Measurements from ENCODE around the gene SSTR3. TPM values are rescaled to one million over a fixed set of nuclear protein-coding genes. Genes with fewer than 3 reads are reported as not detected.
A peak's percentile ranks its signal among the peaks of the same experiment; 100 is the strongest.
"Not testable (repeated sequence)": the region's sequence is repeated elsewhere in the genome, so short reads cannot be mapped to it uniquely, and the experiment has no call there.

SSTR3 gene
- total and polyA plus RNA-seq, 2 donors, result 3.9 to 25.6 TPM

DNA sequence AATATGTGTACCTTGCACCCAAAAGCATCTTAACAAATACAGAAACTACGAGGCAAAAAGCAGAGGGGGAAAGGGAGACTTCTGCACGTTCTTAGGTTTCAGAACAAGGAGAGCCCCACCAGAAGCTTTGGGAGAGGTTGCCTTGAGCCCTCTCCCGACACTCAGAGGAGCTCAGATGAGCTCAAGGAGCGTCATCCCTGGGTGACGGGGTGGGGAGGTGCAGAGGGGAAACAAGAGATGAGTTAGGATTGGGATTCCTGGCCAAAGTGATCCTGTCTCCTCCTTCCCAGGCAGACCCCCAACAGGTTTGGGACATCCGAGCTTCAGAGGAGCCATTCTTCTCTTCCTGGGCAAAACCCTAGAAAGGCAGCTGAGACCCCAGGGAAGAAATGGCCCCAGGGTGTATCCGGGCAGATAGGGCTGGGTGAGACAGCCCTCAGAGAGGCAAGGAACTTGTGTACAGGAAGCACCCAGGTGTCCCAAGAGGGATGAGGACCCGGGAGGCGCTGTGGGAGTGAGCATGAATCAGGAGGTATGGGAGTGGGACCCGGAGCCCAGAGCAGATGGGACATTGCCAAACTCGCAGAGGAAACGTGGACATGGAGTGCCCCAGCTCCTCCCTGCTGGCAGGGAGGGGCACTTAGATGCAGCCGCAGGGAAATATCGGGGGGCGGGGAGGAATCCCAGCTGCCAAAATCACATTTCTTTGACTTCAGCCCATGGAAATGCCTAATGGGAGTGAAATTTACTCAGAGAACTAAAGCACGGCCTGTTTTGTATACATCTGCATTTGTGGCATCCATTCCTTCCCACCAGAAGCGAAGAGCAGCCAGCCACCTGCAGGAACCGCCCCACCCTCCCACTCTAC lies 36.6 kb downstream of the SSTR3 start:
- Histone ChIP-seq H3K36me3 (ENCODE audit: control insufficient read depth in 2 of 2, insufficient read depth in 2 of 2, low read length in 1 of 2) (no peaks in the 10 kb centered on the region), H3K27me3 (ENCODE audit: control insufficient read depth in 2 of 2, insufficient read depth in 1 of 2, low read length in 1 of 2) (peaks cover 0 to 6% of the 10 kb centered on the region in 2 donors), H3K9me3 (ENCODE audit: control insufficient read depth in 2 of 2, insufficient read depth in 1 of 2, low read length in 1 of 2) (peaks cover 0 to 4% of the 10 kb centered on the region in 2 donors), H3K4me3 (ENCODE audit: low read length in 2 of 2) (no peak overlapping the region), H3K4me1 (ENCODE audit: control insufficient read depth in 2 of 2, insufficient read depth in 2 of 2, low read length in 2 of 2) (peaks cover 6 to 15% of the 10 kb centered on the region in 2 donors), H3K27ac (ENCODE audit: low read depth in 1 of 2, low read length in 1 of 2) (peak overlapping the region in 1 of 2 donors; percentile 20)
- 86% methylated on average over 18 of the region's 18 CpGs for WGBS
- DNase-seq (ENCODE audit: low read depth in 6 of 9, low spot score in 9 of 9), result no peak

DNA sequence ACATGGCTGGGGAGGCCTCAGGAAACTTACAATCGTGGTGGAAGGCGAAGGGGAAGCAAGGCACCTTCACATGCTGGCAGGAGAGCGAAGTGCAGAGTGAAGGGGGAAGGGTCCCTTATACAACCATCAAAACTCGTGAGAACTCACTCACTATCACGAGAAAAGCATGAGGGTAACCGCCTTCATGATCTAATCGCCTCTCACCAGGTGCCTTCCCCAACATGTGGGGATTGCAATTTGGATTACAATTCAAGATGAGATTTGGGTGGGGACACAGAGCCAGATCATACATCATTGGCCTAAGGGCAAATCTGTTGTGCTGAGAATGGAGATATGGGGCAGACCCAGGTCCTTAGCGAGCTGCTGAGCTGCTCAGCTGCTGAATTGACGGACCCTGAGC lies 37.3 kb downstream of the SSTR3 start:
- peaks cover 0 to 6% of the 10 kb centered on the region in 2 donors for H3K27me3 ChIP-seq (ENCODE audit: control insufficient read depth in 2 of 2, insufficient read depth in 1 of 2, low read length in 1 of 2)
- no peaks in the 10 kb centered on the region for H3K36me3 ChIP-seq (ENCODE audit: control insufficient read depth in 2 of 2, insufficient read depth in 2 of 2, low read length in 1 of 2)
- no peak overlapping the region for H3K4me3 ChIP-seq (ENCODE audit: low read length in 2 of 2)
- WGBS, result 96% methylated on average over 9 of the region's 9 CpGs
- DNase-seq (ENCODE audit: low read depth in 6 of 9, low spot score in 9 of 9), result no peak
- H3K9me3 ChIP-seq (ENCODE audit: control insufficient read depth in 2 of 2, insufficient read depth in 1 of 2, low read length in 1 of 2), result peaks cover 0 to 4% of the 10 kb centered on the region in 2 donors
- peaks cover 6 to 15% of the 10 kb centered on the region in 2 donors for H3K4me1 ChIP-seq (ENCODE audit: control insufficient read depth in 2 of 2, insufficient read depth in 2 of 2, low read length in 2 of 2)
- H3K27ac ChIP-seq (ENCODE audit: low read depth in 1 of 2, low read length in 1 of 2), result no peak overlapping the region

DNA sequence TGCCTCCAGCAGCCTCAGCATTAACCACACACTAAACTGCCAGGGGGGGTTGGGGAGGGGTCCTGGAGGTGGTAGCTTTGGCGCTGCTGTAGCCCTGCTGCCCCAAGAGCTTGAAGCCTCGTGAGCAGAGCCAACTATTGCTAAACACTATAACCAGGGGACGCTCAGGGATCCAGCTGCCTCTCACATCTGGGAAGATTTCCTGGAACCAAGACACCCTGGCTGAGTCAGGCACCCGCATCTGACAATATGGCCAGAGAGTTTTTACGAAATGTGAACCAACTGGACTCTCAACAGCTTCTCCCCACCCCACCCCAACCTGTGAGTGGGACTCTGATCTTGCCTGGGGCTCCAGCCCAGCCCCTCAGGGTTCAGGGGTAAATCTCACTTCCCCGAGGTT lies 38.6 kb downstream of the SSTR3 start:
- H3K27me3 ChIP-seq (ENCODE audit: control insufficient read depth in 2 of 2, insufficient read depth in 1 of 2, low read length in 1 of 2), result peaks cover 0 to 6% of the 10 kb centered on the region in 2 donors
- H3K9me3 ChIP-seq (ENCODE audit: control insufficient read depth in 2 of 2, insufficient read depth in 1 of 2, low read length in 1 of 2), result peaks cover 0 to 10% of the 10 kb centered on the region in 2 donors
- no peak overlapping the region for H3K27ac ChIP-seq (ENCODE audit: low read depth in 1 of 2, low read length in 1 of 2)
- H3K36me3 ChIP-seq (ENCODE audit: control insufficient read depth in 2 of 2, insufficient read depth in 2 of 2, low read length in 1 of 2), result no peaks in the 10 kb centered on the region
- WGBS, result 94% methylated on average over 6 of the region's 6 CpGs
- H3K4me1 ChIP-seq (ENCODE audit: control insufficient read depth in 2 of 2, insufficient read depth in 2 of 2, low read length in 2 of 2), result peaks cover 6 to 15% of the 10 kb centered on the region in 2 donors
- no peak overlapping the region for H3K4me3 ChIP-seq (ENCODE audit: low read length in 2 of 2)
- DNase-seq (ENCODE audit: low read depth in 6 of 9, low spot score in 9 of 9), result no peak

DNA sequence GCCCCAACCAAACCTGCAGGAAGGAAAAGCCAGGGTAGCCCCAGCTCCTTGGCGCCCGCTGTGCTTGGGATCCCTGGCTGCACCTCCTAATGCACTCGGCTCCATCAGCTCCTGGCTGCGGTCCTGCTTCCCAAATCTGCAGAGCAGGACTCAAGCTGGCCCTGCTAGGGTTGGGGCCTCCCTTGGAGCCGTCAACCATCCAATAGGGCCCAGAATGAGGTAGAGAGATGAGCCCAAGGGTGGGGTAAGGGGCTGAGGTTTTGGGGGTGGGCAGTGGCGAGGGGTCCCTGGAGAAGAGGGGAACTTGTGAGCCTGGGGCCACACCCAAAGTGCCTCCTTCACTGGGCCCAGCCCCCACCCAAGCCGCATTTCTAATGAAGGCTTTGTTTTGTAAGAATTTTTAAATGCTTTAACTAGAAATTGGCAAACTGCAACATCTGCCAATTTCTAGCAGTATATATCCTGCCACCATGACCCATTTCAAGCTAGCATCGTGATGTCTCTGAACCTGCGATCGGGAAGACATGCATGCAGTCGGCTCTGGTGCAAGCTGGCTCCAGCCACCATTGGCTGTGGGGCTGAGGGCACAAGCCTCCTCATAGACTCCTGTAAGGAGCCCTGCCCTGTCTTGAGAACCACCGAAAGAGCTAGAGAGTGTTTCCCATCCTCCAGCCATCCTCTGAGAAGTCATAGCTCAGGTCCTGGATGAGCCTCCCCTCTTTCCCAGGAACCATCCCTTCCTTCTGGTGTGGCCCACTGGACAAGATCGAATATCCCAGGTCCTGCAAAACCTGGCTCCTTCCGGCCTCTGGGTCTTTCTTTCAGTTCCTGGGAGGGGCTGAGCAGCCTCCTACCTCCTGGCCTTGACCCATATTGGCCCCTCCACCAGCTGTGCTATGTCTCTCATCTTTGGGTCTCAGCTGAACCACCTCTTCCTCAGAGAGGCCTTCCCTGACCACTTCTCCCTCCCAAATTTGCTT lies 39.7 kb downstream of the SSTR3 start:
- no peak overlapping the region for H3K4me3 ChIP-seq (ENCODE audit: low read length in 2 of 2)
- WGBS, result 97% methylated on average over 14 of the region's 14 CpGs
- no peaks in the 10 kb centered on the region for H3K36me3 ChIP-seq (ENCODE audit: control insufficient read depth in 2 of 2, insufficient read depth in 2 of 2, low read length in 1 of 2)
- DNase-seq (ENCODE audit: low read depth in 6 of 9, low spot score in 9 of 9), result no peak
- H3K27ac ChIP-seq (ENCODE audit: low read depth in 1 of 2, low read length in 1 of 2), result no peak overlapping the region
- peaks cover 0 to 8% of the 10 kb centered on the region in 2 donors for H3K27me3 ChIP-seq (ENCODE audit: control insufficient read depth in 2 of 2, insufficient read depth in 1 of 2, low read length in 1 of 2)
- peaks cover 6 to 15% of the 10 kb centered on the region in 2 donors for H3K4me1 ChIP-seq (ENCODE audit: control insufficient read depth in 2 of 2, insufficient read depth in 2 of 2, low read length in 2 of 2)
- H3K9me3 ChIP-seq (ENCODE audit: control insufficient read depth in 2 of 2, insufficient read depth in 1 of 2, low read length in 1 of 2), result peaks cover 0 to 16% of the 10 kb centered on the region in 2 donors

DNA sequence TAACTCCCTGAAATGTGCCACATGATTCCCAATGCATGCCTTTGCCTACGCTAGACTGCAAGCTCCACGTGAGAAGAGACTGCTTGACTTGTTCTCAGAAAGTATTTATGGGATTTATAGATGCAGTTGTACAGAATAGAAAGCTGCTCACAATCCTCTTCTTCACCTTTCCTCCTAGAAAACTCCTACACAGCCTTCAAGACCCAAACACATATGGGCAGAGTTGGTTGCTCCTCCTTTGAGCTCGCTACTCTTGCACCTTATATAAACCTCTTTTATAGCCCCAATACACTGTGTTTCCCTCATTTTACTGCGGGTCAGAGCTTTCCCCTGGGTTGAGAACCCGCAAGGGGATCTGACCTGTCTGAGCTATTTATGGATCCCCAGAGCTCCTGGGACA lies 40.6 kb downstream of the SSTR3 start:
- 93% methylated on average over 5 of the region's 5 CpGs for WGBS

DNA sequence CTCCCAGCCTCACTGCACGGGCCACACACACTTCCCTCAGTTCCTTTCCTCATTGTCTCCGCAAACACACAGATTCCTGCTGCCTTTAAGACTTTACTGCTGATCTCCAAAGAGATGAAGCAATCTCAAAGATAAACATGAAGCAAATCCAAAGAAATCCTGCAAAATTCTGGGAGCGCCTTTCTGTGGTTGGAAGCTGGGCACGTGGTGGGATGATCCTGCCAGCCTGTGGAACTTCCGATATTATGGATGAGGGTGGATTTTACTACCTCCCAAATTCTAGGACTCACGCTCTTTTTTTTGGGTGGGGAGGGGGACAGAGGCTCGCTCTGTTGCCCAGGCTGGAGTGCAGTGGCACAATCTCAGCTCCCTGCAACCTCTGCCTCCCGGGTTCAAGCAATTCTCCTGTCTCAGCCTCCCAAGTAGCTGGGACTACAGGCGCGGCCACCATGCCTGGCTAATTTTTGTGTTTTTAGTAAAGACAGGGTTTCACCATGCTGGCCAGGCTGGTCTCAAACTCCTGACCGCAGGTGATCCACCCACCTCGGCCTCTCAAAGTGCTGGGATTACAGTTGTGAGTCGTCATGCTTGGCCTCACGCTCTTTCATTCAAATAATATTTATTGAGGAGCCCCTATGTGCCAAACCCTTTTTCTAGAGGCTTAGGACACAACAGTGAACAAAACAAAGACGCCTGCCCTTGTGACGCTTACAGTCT lies 41.4 kb downstream of the SSTR3 start:
- H3K36me3 ChIP-seq (ENCODE audit: control insufficient read depth in 2 of 2, insufficient read depth in 2 of 2, low read length in 1 of 2); H3K27me3 ChIP-seq (ENCODE audit: control insufficient read depth in 2 of 2, insufficient read depth in 1 of 2, low read length in 1 of 2); H3K27ac ChIP-seq (ENCODE audit: low read depth in 1 of 2, low read length in 1 of 2); DNase-seq (ENCODE audit: low read depth in 6 of 9, low spot score in 9 of 9); H3K4me3 ChIP-seq (ENCODE audit: low read length in 2 of 2): not testable (repeated sequence)
- H3K9me3 ChIP-seq (ENCODE audit: control insufficient read depth in 2 of 2, insufficient read depth in 1 of 2, low read length in 1 of 2), result peaks cover 1 to 16% of the 10 kb centered on the region in 2 donors
- peaks cover 2 to 17% of the 10 kb centered on the region in 2 donors for H3K4me1 ChIP-seq (ENCODE audit: control insufficient read depth in 2 of 2, insufficient read depth in 2 of 2, low read length in 2 of 2)
- 98% methylated on average over 16 of the region's 16 CpGs for WGBS

More for the DNA sequence above, 40.6 kb downstream of the SSTR3 start:
- Histone ChIP-seq H3K4me3 (ENCODE audit: low read length in 2 of 2) (no peak overlapping the region), H3K9me3 (ENCODE audit: control insufficient read depth in 2 of 2, insufficient read depth in 1 of 2, low read length in 1 of 2) (peaks cover 0 to 16% of the 10 kb centered on the region in 2 donors), H3K27me3 (ENCODE audit: control insufficient read depth in 2 of 2, insufficient read depth in 1 of 2, low read length in 1 of 2) (peaks cover 0 to 8% of the 10 kb centered on the region in 2 donors), H3K36me3 (ENCODE audit: control insufficient read depth in 2 of 2, insufficient read depth in 2 of 2, low read length in 1 of 2) (no peaks in the 10 kb centered on the region), H3K27ac (ENCODE audit: low read depth in 1 of 2, low read length in 1 of 2) (no peak overlapping the region), H3K4me1 (ENCODE audit: control insufficient read depth in 2 of 2, insufficient read depth in 2 of 2, low read length in 2 of 2) (peaks cover 8 to 17% of the 10 kb centered on the region in 2 donors)
- no peak for DNase-seq (ENCODE audit: low read depth in 6 of 9, low spot score in 9 of 9)

DNA sequence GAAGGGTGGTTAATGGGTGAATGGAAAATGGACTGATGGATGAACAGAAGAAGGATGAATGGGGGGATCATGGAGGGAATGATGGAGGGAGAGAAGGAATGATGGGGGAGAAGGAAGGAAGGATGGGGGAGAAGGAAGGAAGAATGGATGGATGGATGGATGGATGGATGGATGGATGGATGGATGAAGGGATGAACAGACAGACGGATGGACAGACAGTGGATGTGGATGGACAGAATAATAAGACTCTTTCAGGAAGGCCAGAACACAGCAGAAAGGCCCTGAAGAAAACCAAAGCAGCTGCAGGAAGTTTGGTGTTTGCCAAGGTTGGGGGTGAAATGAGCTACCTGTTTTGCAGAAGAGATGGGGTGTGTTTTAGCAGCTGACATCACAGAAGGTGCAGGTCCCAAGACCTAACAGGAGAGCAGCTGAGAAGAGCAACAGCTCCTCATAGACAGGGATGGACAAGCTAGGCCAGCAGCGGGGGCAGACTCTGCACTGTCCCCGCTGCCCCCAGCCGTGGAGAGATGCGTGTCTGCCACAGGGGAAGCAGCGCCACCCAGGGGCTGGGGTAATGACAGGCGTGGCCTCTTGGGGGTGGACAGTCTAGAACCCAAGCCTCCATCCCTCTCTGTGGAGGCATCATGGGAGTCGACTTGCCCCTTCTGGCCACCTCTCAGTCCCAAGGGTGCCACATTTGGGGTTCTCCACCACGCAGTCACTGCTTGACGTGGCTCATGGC lies 42.2 kb downstream of the SSTR3 start:
- peak in 1 of 9 donors; percentile 21 for DNase-seq (ENCODE audit: low read depth in 6 of 9, low spot score in 9 of 9)
- H3K4me1 ChIP-seq (ENCODE audit: control insufficient read depth in 2 of 2, insufficient read depth in 2 of 2, low read length in 2 of 2), result peaks cover 2 to 21% of the 10 kb centered on the region in 2 donors
- H3K27ac ChIP-seq (ENCODE audit: low read depth in 1 of 2, low read length in 1 of 2), result no peak overlapping the region
- H3K9me3 ChIP-seq (ENCODE audit: control insufficient read depth in 2 of 2, insufficient read depth in 1 of 2, low read length in 1 of 2), result peaks cover 1 to 13% of the 10 kb centered on the region in 2 donors
- no peak overlapping the region for H3K4me3 ChIP-seq (ENCODE audit: low read length in 2 of 2)
- H3K27me3 ChIP-seq (ENCODE audit: control insufficient read depth in 2 of 2, insufficient read depth in 1 of 2, low read length in 1 of 2), result peaks cover 0 to 2% of the 10 kb centered on the region in 2 donors
- no peaks in the 10 kb centered on the region for H3K36me3 ChIP-seq (ENCODE audit: control insufficient read depth in 2 of 2, insufficient read depth in 2 of 2, low read length in 1 of 2)
- WGBS, result 90% methylated on average over 10 of the region's 10 CpGs

DNA sequence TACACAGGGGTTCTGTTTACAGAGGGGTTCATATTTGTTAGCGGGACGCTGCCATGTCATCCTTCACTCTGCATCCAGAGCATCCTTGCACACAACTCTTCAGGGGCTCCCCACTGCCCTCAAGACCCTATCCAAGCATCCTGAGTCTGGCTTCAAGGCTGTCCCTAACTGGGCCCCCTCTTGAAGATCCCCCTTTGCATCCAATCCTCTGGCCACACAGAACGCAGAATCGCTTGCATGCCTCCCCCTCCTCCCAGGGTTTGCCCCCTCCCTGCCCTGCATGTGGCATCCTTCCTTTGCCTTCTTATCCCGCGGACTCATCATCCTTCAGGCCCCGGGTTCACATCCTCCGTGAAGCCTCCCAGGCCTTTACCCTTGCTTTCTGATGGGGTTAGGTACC lies 42.9 kb downstream of the SSTR3 start:
- H3K4me3 ChIP-seq (ENCODE audit: low read length in 2 of 2), result no peak overlapping the region
- H3K36me3 ChIP-seq (ENCODE audit: control insufficient read depth in 2 of 2, insufficient read depth in 2 of 2, low read length in 1 of 2), result no peaks in the 10 kb centered on the region
- peaks cover 1 to 12% of the 10 kb centered on the region in 2 donors for H3K9me3 ChIP-seq (ENCODE audit: control insufficient read depth in 2 of 2, insufficient read depth in 1 of 2, low read length in 1 of 2)
- 90% methylated on average over 8 of the region's 8 CpGs for WGBS
- no peak for DNase-seq (ENCODE audit: low read depth in 6 of 9, low spot score in 9 of 9)
- no peak overlapping the region for H3K27ac ChIP-seq (ENCODE audit: low read depth in 1 of 2, low read length in 1 of 2)
- peaks cover 2 to 23% of the 10 kb centered on the region in 2 donors for H3K4me1 ChIP-seq (ENCODE audit: control insufficient read depth in 2 of 2, insufficient read depth in 2 of 2, low read length in 2 of 2)
- H3K27me3 ChIP-seq (ENCODE audit: control insufficient read depth in 2 of 2, insufficient read depth in 1 of 2, low read length in 1 of 2), result peaks cover 0 to 2% of the 10 kb centered on the region in 2 donors

All from thymus (tissue), 11 donors.